ENCODE results near the gene ITGB5. TPM values are rescaled to one million over a fixed set of nuclear protein-coding genes. Genes with fewer than 3 reads are reported as not detected.

The ITGB5 gene
- total RNA-seq, 1 experiment from 2014 or later = 77.8 TPM

- TF ChIP-seq RAD21 (IDR thresholded peaks at IDR 0.05; ENCODE audit: low read depth) (peak; percentile 83), CTCF (IDR thresholded peaks at IDR 0.05 in 2 of 3, conservative IDR thresholded peaks at IDR 0.05 in 1 of 3; ENCODE audit: borderline replicate concordance in 1 of 3, insufficient read depth in 1 of 3, low read depth in 2 of 3, low read length in 2 of 3) (peak; percentile 13 to 70 (median 63); a peak in 4 of 6 replicates), EZH2phosphoT487 (IDR thresholded peaks at IDR 0.05; ENCODE audit: borderline replicate concordance) (no peak), ELF1 (IDR thresholded peaks at IDR 0.05; ENCODE audit: borderline replicate concordance, low read depth) (no peak)
- Histone ChIP-seq H3K27me3 (ENCODE audit: insufficient read depth, low read length) (no peaks in the 10 kb centered on the region), H3K9me3 (ENCODE audit: control insufficient read depth in 1 of 2, insufficient read depth in 1 of 2, low read depth in 1 of 2, low read length in 2 of 2) (no peaks in the 10 kb centered on the region), H3K9ac (ENCODE audit: low read length) (no peak overlapping the region), H3K36me3 (ENCODE audit: control insufficient read depth in 1 of 2, insufficient read depth in 2 of 2, low read length in 2 of 2) (no peaks in the 10 kb centered on the region), H3K4me2 (ENCODE audit: low read length) (no peak overlapping the region), H2AFZ (ENCODE audit: low read depth, low read length, poor library complexity, severe bottlenecking) (no peak overlapping the region), H3K4me3 (replicated peaks in 1 of 2; ENCODE audit: low read depth in 1 of 2, low read length in 2 of 2) (no peak overlapping the region), H3K27ac (ENCODE audit: low read depth, low read length) (peak overlapping the region; percentile 1; the same call in 1 of the 2 replicates), H3K9me2 (ENCODE audit: insufficient read depth) (no peaks in the 10 kb centered on the region), H3K79me2 (ENCODE audit: insufficient read depth, low read length) (no peaks in the 10 kb centered on the region), H3K4me1 (ENCODE audit: control insufficient read depth in 1 of 2, insufficient read depth in 2 of 2, low read length in 2 of 2) (peaks cover 11% of the 10 kb centered on the region in 2 experiments; a peak in 3 of 4 replicates), H4K20me1 (ENCODE audit: insufficient read depth) (no peaks in the 10 kb centered on the region)
- ATAC-seq = peak; percentile 49
- DNase-seq (ENCODE audit: low read depth, low spot score) = peak; percentile 8
- ChIA-PET POLR2A (interaction anchor here (2.0 kb wide), 1 partner anchor 115 kb away, joined by 7 read pairs; no protein-coding TSS in a partner anchor), RAD21 (ENCODE audit: low non-redundant PET in 1 of 2, low total read pairs in 2 of 2, uncharacterized antibody in 2 of 2, unreplicated experiment in 2 of 2) (interaction anchor here (1.0 to 2.8 kb wide), 3 partner anchors 113 to 115 kb away, joined by 4 to 21 read pairs (median 13); no protein-coding TSS in a partner anchor), CTCF (interaction anchor here (0.6 to 3.2 kb wide), 15 partner anchors 9 to 809 kb away, joined by 3 to 98 read pairs (median 4); partner anchors contain the start of gene ITGB5)
- BruUV-seq (replicated peaks) = no TSS peak
- intact Hi-C loops (cut with micrococcal nuclease) = loop anchor here (1.0 kb wide), 2 partner anchors 101 to 115 kb away; partner anchors contain the start of gene ITGB5
Measured at GRCh38 chr3:124786511-124787241, 100.5 kb downstream of the ITGB5 start.
